Stimulated activated CD8-positive, alpha-beta memory T cell treated with anti-CD3 and anti-CD28 coated beads, Interleukin-7, amount 100 ng/mL, for 4 hours (primary cell): Measurements from ENCODE around the gene ZNF831.
A peak's percentile ranks its signal among the peaks of the same experiment; 100 is the strongest.

ENCODE experiments used
- DNase-seq, 2 donors: peaks; one replicate each; pipeline ENCODE4 v3.0.0-alpha.2; 2020; ENCODE audit warnings: low read depth in 2 of 2

ZNF831 gene

GRCh38 chr20:59214073-59214472, 50.5 kb downstream of the ZNF831 start:
- DNase-seq, result no peak

GRCh38 chr20:59214606-59215547, 51.3 kb downstream of the ZNF831 start:
- DNase-seq, result no peak

- no peak for DNase-seq
Observed at GRCh38 chr20:59217173-59217572, 53.6 kb downstream of the ZNF831 start.

- DNase-seq, result no peak
Observed at GRCh38 chr20:59217794-59218280, 54.2 kb downstream of the ZNF831 start.

- no peak for DNase-seq
Observed at GRCh38 chr20:59219211-59219610, 55.6 kb downstream of the ZNF831 start.

- DNase-seq, result no peak
Observed at GRCh38 chr20:59220161-59220560, 56.5 kb downstream of the ZNF831 start.

GRCh38 chr20:59221049-59221706, 57.6 kb downstream of the ZNF831 start:
- no peak for DNase-seq

GRCh38 chr20:59221707-59222252, 58.2 kb downstream of the ZNF831 start:
- DNase-seq, result no peak

- peak; percentile 41 to 66 for DNase-seq
Observed at GRCh38 chr20:59222253-59223181, 58.9 kb downstream of the ZNF831 start.

GRCh38 chr20:59223182-59223601, 59.6 kb downstream of the ZNF831 start:
- no peak for DNase-seq

GRCh38 chr20:59223750-59224149, 60.1 kb downstream of the ZNF831 start:
- no peak for DNase-seq

GRCh38 chr20:59224236-59224635, 60.6 kb downstream of the ZNF831 start:
- no peak for DNase-seq

- no peak for DNase-seq
Observed at GRCh38 chr20:59230385-59230784, 66.8 kb downstream of the ZNF831 start.

GRCh38 chr20:59231124-59231804, 67.6 kb downstream of the ZNF831 start:
- no peak for DNase-seq

GRCh38 chr20:59232618-59233017, 69.0 kb downstream of the ZNF831 start:
- no peak for DNase-seq

GRCh38 chr20:59235226-59235625, 71.6 kb downstream of the ZNF831 start:
- no peak for DNase-seq

- no peak for DNase-seq
Observed at GRCh38 chr20:59240006-59240405, 76.4 kb downstream of the ZNF831 start.

GRCh38 chr20:59242714-59243626, 79.3 kb downstream of the ZNF831 start:
- peak in 1 of 2 donors; percentile 19 for DNase-seq

GRCh38 chr20:59246691-59247400, 83.2 kb downstream of the ZNF831 start:
- no peak for DNase-seq
